Breast epithelium (tissue), 3 donors: ENCODE measurements around the gene SMARCA4.

Experiments
- CTCF ChIP-seq, 3 donors: fragments of 450-650 bp; IDR thresholded peaks; one replicate each; pipeline ENCODE4 v1.5.1; 2016 to 2017; ENCODE audit warnings: antibody characterized with exemption in 3 of 3, mild to moderate bottlenecking in 3 of 3, moderate library complexity in 3 of 3
- POLR2AphosphoS5 ChIP-seq, 3 donors: sonication (generic); formaldehyde crosslinking; IDR thresholded peaks; one replicate each; pipeline ENCODE4 v1.6.1; 2017; ENCODE audit warnings: antibody characterized with exemption in 3 of 3

GRCh38 chr19:11105014-11105636 is 144.3 kb downstream of the SMARCA4 start:
- TF ChIP-seq CTCF (IDR thresholded peaks at IDR 0.05) (no peak), POLR2AphosphoS5 (IDR thresholded peaks at IDR 0.05) (no peak)
